Non-pigmented ciliary epithelial cell (primary cell): ENCODE results near the gene DDA1.
A peak's percentile ranks its signal among the peaks of the same experiment; 100 is the strongest.
"Not testable (repeated sequence)": the region's sequence is repeated elsewhere in the genome, so short reads cannot be mapped to it uniquely, and the experiment has no call there.

Experiments used
- DNase-seq: peaks from one replicate; pipeline ENCODE4 v3.0.0-alpha.2; 2010; ENCODE audit warnings: low read depth

DDA1 gene

DNA sequence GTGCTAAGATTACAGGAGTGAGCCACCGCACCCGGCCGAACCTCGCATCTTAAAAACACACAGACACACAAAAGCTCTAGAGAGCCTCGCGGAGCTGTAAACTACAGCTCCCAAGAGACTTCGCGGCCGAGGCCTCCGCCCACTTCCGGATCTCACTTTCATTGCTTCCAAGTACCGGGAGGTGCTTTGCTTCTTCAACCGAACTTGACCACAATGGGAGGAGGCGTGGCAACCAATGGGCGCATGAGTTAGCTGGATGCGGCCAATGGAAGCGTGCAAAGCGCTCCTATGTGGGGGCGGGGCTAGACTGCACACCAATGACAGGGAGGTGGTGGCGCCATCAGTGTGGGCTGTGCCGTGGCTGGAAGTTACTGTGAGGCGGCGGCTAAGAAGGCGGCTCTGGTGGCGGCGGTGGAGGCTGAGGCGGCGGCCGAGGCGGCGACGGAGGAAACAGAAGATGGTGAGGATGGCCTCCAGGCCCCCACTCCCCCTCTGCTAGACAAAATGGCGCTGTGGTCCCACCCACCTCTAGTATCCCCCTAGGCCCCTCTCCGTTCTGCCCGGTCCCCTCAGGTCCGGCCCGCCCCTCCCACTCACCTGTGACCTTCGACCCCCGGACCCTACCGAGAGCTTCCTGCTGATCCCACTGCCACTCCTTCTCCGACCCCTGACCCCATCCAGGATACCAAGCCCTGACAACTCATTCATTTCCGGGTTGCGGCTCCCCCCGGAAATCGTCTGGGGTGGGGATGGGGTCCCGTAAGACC lies at the start of gene DDA1:
DDA1 (plus strand) TSS at position 366 of the 767 bp plus-strand sequence; CDS start at position 458, 92 bp downstream.
- DNase-seq = peak; percentile 99

DNA sequence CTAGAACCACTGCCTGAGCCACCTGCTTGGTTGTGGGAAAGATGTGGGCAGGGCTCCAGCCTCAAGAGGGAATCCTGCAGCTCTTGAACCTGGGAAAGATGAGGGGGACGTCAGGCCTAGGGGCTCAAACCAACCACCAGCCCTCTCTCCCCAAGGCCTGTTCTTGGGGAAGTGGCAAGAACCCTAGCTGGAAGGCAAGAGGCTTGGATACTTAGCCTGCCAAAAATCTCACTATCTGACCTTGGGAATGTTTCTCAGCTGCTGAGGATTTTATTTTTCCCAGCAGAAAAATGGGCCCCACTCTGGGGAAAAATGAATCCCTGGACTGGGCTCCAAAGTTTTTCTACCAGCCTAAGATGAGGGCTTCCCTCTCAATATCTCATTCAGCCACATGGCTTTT lies 49.4 kb upstream of the DDA1 start:
- DNase-seq = no peak

DNA sequence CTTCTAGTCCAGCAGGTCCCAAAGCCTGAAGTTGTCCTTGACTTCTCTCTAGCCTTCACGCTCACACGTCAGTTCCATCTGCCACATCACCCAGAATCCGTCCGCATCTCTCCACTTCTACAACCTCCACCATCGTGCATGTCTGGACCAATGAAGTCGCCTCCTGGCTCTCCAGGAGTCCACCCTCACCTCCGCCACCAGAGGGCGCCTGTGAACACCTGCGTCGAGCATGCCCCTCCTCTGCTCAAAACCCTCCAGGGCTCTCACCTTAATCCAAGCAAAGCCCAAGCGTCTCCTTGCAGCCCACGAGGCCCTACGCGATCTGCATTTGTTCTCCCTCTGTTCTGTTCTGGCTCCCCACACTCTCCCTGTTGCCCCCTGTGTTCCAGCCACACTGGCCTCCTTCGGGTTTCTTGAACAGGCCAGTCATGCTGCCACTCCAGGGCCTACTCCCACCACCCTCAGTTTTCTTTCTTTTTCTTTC lies 48.5 kb upstream of the DDA1 start:
- no peak for DNase-seq

DNA sequence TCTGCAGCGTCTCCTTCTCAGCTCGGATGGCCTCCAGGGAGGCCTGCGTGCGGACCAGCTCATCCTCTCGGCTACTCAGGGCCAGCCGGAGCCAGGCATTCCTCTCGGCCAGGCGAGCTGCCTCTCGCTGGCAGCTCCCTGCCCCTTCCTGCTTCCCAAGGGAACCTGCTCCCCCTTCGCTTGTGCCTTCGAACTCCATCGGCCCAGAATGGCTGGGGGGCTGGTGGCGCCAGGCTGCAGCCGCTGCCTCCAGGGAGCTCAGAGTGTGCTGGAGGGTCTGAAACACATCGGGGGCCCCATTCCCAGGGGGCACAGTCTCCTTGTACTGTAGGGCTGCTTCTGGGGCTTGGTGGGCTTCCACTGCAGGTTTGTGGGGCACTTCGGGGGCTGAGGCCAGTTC lies 46.8 kb upstream of the DDA1 start:
- DNase-seq = no peak

DNA sequence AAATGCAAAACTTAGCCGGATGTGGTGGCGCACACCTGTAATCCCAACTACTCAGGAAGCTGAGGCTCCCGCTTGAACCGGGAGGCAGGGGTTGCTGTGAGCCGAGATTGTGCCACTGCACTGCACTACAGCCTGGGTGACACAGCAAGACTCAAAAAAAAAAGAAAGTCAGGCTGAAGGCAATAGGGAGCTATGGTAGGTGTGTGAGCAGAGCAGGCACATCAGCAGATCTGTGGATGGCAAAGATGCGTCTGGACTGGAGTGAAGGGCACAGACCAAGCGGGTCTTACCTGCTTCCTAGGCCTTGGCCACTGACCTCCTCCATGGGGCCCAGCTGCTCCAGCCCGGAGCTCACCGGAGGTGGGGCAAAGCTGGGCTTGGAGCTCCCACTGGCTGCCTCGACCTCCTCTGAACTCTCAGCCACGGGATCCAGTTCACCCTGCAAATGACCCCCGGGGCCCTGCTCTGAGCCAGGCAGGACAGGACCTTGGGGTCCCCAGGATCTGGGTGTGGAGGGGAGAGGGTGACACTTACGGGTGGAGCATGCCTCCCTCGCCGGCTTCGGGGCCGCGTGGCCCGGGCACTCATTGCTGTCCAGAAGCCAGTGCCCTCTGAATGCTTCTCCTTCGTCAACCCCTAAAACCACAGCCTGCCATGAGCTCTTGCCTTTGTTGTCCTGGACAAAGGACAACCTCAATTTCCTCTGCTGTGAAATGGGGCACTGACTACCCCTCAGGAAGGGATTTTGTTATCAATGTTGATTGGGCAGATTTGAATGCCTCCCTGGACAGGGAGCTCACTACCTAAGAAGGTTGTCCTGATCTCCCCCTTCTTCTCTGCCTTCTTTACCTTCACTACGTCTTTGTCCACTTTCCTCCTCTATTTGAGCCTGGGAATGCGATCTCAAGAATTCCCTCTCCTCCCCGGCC lies 45.4 kb upstream of the DDA1 start:
- no peak for DNase-seq

DNA sequence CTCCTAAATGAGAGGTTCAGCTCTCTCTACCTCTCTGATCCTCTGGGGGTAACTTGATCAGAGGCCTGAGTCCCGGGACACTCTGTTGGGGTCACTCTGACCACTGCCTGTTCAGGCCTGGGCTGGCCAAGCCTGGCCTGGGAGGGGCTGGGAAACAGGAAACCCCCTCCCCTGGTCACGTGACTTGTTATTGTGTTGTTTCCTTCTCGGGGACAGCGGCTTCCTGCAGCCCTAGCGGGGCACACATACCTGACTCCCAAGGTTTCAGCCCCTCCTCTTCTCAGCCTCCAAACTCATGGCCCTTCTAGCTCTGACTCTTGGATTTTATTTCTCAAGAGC lies 44.8 kb upstream of the DDA1 start, which contains the start of gene USHBP1:
USHBP1 (minus strand) TSS at position 105 of the 339 bp plus-strand sequence. CDS start 446 bp downstream, outside the sequence.
- DNase-seq = no peak

DNA sequence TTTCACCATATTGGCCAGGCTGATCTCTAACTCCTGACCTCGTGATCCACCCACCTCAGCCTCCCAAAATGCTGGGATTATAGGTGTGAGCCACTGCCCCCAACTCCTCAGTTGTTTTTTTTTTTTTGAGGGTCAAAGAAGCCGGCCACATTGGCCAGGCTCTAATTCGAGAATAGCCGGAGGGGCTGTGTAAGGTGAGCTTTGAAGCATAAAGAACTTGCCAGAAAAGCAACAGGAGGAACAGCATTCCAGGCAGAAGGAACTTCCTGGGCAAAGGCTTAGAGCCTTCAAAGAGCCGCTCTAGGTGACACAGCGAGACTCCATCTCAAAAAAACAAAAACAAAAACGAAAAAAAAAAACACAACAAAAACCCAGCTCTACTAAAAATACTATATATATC lies 43.3 kb upstream of the DDA1 start:
- no peak for DNase-seq

DNA sequence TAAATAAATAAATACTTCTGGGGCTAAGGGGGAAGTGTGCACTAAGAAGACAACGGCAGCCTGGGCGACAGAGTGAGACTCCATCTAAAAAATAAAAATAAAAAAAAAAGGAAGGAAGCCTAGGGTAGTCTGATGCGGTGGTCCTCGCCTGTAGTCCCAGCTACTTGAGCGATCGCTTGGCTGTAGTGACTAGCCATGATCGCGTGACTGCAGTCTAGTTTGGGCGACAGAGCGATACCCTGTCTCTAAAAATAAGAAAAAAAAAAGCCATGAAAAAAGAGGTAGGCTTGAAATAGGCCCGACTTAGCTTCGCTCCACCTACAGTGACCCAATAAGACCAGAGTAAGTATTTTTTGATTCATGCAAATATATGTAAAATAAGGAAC lies 42.8 kb upstream of the DDA1 start:
- DNase-seq = no peak

DNA sequence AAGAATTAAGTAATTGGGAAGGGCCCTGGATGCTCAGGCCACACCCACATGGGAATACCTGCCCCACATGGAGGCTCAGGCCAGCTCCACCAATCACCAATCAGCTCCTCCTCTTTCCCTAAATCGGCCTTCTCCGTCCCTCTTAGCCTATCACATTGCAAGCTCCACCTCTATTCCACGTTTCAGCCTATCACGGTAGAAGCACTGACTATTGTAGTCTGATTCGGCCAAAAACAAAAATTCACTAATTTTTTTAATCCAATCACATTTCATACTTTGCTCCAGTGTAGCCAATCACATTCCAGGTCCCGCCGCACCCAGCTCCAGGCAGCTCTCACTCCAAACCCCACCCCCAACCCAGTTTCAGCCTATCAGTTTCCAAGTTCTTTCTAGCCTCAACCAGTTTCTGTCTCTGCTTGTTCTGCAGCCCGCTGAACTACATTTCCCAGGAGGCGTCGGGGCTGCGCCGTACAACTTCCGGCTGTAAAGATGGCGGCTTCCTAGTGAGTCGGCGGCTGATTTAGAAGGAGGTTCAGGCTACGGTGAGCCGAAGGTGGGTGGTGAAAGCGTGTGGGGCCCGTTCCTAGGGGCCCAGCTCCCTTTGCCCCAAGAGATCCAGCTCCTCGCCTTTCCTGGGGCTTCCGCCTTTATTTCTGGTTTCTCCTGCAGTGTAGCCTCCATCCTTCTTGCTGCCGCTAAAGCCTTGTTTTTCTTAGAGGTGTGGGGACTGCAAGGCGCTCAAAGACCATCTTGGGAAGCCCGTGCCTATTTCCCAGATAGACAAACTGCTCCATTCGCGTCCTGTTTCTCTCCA lies 42.2 kb upstream of the DDA1 start, which contains the start of gene BABAM1:
BABAM1 (plus strand) TSS at position 469 of the 814 bp plus-strand sequence. CDS start 1,364 bp downstream, outside the sequence.
- peak; percentile 100 for DNase-seq

DNA sequence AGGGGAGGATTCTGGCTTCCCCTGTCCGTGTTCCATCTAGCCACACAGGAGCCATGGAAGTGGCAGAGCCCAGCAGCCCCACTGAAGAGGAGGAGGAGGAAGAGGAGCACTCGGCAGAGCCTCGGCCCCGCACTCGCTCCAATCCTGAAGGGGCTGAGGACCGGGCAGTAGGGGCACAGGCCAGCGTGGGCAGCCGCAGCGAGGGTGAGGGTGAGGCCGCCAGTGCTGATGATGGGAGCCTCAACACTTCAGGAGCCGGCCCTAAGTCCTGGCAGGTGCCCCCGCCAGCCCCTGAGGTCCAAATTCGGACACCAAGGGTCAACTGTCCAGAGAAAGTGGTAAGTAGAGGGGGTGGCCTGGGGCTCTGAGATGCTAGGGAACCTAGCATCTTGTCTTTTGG lies 40.6 kb upstream of the DDA1 start:
- DNase-seq = no peak

DNA sequence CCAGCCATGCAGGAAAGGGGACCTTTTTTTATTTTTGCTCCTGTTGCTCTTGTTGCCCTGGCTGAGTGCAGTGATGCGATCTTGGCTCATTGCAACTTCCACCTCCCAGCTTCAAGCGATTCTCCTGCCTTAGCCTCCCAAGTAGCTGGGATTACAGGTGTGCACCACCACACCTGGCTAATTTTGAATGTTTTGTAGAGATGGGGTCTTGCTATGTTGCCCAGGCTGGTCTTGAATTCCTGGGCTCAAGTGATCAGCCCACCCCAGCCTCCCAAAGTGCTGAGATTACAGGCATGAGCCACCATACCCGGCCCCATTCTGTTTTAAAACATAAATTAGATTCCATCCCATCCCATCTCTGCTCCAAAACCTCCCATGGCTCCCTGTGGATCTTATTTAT lies 34.5 kb upstream of the DDA1 start:
- DNase-seq = not testable (repeated sequence)

DNA sequence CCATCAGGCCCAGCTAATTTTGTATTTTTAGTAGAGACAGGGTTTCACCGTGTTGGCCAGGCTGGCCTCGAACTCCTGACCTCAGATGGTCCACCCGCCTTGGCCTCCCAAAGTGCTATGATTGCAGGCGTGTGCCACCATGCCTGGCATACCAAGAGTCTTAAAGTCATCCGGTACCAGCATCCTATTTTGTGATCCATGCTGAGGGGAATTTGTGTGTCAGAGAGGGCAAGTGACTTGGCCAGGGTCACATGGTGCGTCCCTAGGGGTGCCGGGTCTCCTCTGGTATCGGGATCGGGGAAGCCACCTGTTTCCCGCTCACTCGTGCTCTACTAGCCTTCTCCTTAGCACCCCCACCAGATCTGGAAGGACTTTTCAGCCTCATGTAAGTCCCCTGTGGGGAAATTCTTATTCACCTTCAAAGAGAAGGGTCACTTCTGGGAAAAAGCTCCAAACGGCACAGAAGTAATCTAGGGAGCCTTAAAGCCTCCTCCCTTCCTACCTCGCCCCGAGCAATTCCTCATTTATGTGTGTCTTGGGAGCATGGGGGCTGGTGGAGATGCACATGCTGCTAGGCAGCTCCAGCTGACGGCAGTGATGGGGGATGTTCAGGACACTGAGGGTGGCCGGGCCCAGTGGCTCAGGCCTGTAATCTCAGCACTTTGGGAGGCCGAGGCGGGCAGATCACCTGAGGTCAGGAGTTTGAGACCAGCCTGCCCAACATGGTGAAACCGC lies 33.8 kb upstream of the DDA1 start:
- no peak for DNase-seq

DNA sequence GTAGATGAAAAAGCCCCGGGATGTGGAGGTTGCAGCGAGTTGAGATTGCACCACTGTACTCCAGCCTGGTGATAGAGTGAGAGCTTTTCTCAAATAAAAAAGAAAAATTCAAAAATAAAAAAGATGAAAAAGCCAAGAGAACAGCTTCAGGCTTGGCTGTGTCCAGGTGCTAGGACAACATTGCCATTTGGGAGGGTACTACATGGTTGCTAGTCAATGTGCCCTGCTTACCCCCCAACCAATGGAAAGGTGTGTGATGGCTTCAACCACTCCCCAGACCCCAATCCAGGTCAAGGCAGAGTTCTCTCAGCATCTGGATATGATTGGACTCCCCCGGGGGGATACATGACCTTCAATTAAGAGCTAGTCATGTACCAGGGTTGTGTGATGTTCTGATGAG lies 29.9 kb upstream of the DDA1 start:
- DNase-seq = no peak

DNA sequence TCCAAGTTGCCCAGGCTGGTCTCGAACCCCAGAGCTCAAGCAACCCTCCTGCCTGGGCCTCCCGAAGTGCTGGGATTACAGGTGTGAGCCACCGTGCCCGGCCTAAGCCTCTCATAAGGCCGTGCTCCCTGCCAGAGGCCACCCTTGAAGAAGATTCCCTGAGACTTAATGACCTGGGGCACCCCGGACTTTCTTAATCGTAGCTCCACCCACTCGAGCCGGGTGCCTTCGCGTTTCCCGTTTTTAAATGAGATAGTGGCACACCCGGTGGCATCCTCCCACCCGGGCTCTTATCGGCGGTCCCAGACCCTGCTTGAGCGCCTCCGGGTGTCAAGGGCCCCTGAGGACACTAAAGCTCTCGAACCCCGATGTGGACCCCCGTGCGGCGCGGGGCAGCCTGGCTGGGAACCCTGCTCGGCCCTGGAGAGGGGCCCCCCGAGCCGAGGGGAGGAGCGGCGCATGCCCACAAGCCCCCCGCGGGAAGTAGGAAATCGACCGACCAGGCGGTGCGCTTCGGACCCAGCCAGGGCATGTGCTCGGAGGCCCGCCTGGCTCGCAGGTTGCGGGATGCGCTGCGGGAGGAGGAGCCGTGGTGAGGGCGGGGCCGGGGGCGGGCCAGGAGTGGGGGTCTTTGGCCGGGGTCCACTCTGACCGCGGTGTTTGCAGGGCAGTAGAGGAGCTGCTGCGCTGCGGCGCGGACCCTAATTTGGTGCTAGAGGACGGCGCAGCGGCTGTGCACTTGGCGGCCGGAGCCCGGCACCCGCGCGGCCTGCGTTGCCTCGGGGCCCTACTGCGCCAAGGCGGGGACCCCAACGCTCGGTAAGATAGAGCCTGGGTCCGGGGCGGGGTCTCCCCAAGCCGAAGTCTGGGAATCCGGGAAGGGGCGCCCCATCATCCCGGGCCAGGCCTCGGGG lies 27.7 kb upstream of the DDA1 start, which contains the start of gene ANKLE1:
ANKLE1 (plus strand) TSS at position 511 of the 914 bp plus-strand sequence; CDS start at position 531, 20 bp downstream.
- DNase-seq = no peak

DNA sequence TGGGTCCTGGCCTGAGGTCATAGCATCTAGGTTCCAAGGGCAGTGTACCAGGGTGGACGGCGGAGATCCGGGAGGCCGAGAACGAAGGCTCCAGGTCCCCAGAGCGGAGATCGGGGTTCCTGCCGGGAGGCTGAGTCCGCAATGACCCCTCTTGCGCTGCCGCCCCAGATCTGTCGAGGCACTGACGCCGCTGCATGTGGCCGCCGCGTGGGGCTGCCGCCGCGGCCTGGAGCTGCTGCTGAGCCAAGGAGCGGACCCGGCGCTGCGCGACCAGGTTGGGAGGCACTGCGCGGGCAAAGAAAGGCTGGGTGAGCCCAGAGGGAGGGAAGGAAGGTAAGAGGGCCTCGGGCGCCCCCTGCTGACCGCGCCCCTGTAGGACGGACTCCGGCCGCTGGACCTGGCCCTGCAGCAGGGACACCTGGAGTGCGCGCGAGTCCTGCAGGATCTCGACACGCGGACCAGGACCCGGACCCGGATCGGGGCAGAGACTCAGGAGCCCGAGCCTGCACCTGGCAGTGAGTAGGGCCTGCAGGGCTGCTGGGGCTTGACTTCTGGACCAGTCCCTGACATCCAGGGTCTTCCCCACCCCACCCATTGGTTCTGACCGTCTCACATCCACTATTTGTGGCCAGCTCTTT lies 26.8 kb upstream of the DDA1 start:
- DNase-seq = no peak

DNA sequence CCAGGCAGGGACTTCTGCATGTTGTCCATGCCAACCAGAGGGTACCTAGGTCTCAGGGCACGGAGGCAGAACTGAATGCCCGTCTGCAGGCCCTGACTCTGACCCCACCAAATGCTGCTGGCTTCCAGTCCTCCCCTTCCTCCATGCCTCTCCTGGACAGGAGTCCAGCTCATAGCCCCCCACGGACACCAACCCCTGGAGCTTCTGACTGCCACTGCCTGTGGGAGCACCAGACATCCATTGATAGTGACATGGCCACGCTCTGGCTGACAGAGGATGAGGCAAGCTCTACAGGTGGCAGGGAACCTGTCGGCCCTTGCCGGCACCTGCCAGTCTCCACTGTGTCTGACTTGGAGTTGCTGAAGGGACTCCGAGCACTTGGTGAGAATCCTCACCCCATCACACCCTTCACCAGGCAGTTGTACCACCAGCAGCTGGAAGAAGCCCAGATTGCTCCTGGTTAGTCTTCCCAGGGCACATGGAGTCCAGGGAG lies 25.8 kb upstream of the DDA1 start:
- DNase-seq = no peak

DNA sequence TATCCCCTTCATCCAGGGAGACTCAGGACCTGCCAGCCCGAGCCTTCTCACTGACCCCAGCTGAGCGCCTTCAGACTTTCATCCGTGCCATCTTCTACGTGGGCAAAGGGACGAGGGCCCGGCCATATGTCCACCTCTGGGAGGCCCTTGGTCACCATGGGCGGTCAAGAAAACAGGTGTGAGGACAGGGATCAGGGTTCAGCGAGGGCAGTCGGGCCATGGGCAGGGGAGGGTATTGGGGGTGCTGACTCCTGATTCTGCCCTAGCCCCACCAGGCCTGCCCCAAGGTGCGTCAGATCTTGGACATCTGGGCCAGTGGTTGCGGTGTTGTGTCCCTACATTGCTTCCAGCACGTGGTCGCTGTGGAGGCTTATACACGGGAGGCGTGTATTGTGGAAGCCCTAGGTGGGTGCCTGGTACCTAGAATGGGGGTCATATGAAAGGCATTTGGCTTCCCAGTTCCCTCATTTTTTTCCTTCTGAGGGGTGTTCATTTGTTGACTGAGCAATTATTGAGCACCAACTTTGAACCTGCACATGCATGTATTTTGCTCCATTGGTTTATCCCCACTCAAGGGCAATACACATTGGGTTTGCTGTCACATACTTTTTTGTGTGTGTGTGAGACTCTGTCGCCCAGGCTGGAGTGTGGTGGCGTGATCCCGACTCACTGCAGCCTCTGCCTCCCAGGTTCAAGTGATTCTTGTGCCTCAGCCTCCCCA lies 23.8 kb upstream of the DDA1 start:
- DNase-seq = no peak

DNA sequence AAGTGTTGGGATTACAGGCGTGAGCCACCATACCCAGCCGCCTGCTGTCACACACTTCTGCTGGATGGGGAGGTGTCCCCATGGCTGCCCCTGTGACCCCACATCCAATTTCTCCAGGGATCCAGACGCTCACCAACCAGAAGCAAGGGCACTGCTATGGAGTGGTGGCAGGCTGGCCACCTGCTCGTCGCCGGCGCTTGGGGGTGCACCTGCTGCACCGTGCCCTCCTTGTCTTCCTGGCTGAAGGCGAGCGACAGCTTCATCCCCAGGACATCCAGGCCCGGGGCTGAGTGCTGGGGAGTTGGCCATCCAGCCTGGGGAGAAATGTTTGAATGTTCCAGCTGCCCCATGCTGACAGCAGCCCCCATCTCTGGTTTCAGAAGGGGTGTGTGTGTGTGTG lies 23.1 kb upstream of the DDA1 start:
- no peak for DNase-seq

DNA sequence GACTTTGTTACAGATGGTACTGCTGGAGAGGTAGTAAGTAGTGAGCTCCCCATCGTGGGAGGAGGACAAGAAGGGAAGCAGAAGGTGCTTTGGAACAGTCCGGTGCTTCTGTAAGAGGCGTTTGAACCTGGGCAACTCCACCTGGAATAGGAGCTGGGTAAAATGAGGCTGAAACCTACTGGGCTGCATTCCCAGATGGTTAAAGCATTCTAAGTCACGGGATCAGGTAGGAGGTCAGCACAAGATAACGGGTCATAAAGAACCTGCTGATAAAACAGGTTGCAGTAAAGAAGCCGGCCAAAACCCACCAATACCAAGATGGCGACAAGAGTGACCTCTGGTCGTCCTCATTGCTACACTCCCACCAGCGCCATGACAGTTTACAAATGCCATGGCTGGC lies 22.6 kb upstream of the DDA1 start:
- DNase-seq = no peak
